HG03025 (cell line): ENCODE measurements around the gene OAS3.

ENCODE experiments used
- ATAC-seq: cut with Tn5 transposase; IDR thresholded peaks from one replicate; pipeline ENCODE4 v1.9.1; 2021; ENCODE audit warnings: mild to moderate bottlenecking, moderate library complexity; ENCODE audit not compliant: unreplicated experiment, low FRiP score

Gene OAS3

DNA sequence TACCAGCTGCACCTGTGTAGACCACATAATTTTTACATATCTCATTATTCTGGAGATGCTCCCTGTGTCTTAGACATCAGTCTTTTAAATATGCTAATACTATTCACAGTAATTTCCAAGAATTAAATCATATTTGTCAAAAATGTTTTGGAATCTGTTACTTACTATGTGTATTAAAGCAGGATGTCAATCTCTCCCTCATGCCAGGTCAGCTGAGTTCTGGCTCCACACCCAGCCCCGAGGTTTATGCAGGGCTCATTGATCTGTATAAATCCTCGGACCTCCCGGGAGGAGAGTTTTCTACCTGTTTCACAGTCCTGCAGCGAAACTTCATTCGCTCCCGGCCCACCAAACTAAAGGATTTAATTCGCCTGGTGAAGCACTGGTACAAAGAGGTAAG lies 67.9 kb downstream of the OAS3 start:
- ATAC-seq, result no peak

DNA sequence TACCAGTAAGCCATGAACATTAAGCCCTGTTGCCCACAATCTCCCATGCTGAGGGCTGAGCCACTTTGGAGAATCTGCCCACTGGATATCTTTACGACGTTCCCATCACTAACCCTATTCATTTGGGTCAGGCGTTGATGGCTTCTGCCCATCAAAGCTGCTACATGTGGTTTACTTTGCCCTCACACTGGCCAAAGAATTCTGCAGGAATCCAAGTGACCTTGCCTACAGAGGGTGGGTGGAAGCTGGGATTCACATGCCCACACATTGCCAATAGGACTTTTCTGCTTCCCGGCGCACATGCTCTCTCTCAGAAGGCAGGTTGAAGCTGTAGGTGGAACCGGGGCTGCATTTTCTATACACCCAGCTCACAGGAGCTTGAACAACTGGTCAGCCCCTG lies 68.4 kb downstream of the OAS3 start:
- no peak for ATAC-seq

DNA sequence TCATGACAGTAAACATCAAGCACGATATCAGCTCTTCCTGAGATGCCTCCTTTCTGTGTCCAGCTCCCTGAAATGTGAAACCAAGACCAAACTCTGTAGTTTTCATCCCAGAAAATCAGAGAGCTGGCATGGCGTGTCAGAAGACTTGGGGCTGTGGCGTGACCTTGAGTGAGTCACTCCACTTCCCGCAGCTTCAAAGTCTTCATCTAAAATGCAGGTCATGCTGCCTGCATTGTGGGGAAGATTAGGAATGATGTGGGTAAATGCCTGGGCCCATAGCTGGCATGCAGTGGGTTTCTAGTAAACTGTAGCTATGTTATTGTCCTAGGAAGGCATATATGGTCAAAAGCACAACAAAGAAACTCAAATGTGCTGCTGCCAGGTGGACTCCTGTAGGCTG lies 68.9 kb downstream of the OAS3 start:
- no peak for ATAC-seq

DNA sequence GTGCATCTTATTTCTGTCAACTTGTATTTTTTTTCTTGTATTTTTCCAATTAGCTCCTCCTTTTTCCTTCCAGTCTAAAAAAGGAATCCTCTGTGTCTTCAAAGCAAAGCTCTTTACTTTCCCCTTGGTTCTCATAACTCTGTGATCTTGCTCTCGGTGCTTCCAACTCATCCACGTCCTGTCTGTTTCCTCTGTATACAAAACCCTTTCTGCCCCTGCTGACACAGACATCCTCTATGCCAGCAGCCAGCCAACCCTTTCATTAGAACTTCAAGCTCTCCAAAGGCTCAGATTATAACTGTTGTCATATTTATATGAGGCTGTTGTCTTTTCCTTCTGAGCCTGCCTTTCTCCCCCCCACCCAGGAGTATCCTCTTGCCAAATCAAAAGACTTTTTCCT lies 72.4 kb downstream of the OAS3 start:
- ATAC-seq, result no peak

DNA sequence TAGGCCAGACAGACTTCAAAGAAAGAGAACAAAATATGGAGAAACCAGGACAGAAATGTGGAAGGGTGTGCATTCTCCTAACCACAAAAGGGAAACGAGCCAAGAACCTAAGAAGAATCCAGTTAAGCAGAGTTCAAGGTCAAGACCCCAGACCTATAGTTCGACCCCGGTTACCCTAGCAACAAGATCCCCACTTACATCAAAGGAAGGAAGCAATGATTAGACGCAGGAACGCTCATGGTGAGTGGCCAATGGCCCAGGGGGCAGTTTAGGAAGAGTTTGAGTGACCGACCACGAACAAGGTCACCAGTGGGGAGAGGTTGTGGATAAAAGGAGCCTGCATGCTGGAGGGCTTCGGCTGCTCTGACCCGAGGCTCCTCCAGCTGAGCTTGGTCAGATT lies 76.3 kb downstream of the OAS3 start:
- no peak for ATAC-seq

DNA sequence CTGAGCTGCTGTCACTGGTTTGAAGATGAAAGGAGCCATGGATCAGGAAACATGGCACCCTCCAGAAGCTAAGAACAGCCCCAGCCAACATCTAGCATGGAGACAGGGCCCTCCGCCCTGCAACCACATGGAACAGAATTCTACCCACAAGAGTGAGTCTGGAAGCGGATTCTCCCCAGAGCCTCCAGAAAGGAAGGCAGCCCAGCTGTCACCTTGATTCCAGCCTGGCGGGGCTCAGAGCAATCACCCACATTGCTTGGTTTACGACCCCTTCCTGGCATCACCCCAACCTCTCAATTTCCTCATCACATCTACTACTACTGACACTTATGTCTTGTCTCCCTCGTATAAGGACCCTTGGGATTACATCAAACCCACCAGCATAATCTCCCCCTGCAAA lies 78.5 kb downstream of the OAS3 start:
- no peak for ATAC-seq

DNA sequence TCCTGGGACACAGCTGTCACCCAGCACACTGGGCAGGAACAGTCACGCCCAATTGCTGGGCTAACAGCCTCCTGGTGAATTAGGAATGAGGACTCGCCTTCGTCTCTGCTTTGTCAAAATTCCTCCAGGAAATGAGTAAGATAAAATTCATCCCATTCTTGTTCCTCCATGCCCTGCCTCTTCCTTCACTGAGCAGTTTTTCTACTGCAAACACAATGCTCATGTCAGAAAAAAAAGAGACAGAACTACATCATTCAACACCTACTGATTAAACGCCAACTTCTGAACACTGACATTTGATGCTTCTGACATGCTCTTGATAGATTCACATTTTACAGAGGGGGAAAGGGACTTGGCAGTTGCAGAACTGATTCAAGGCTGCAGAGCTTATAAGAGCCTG lies 80.8 kb downstream of the OAS3 start:
- no peak for ATAC-seq

DNA sequence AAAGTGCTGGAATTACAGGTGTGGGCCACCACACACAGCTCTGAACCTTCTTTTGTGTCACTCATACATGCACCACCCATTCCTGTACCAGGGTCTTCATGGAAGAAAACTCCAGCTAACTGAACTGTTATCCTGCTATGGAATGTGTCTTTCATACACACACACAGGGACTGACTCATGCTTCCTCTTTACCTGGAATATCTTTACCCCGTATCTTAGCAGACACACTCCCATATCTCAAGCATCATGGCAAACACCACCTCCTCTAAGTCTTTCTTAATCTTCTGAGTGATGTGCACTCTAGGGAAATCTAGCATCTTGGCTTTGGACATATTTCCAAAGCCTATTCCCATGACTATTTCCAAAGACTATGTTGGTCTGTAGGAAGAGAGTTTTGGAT lies 83.2 kb downstream of the OAS3 start:
- ATAC-seq, result no peak
